ENCODE results near the gene MTPN. TPM values are rescaled to one million over a fixed set of nuclear protein-coding genes. Genes with fewer than 3 reads are reported as not detected.

The MTPN gene
- total and polyA plus RNA-seq, 4 donors, result 63.0 to 92.6 (median 89.0) TPM

GRCh38 chr7:135966341-135967043, 10.7 kb downstream of the MTPN start:
- intact Hi-C loops (cut with DNase I), result no loop called here
- H3K27me3 ChIP-seq (ENCODE audit: control insufficient read depth in 1 of 2, insufficient read depth in 2 of 2, low read length in 1 of 2), result no peaks in the 10 kb centered on the region
- H3K4me1 ChIP-seq (ENCODE audit: control insufficient read depth in 1 of 2, insufficient read depth in 2 of 2, low read length in 2 of 2), result peaks cover 0 to 2% of the 10 kb centered on the region in 2 donors
- H3K27ac ChIP-seq (ENCODE audit: low read depth in 1 of 2, low read length in 2 of 2), result no peak overlapping the region
- no peak overlapping the region for H3K4me3 ChIP-seq (ENCODE audit: low read length in 2 of 2)
- no peak for ATAC-seq (ENCODE audit: low FRiP score)
- 88 to 96% methylated on average over 9 of the region's 9 CpGs for WGBS, 2 donors
- no peak for DNase-seq
- H3K9me3 ChIP-seq (ENCODE audit: control insufficient read depth, low read length), result no peaks in the 10 kb centered on the region
- H3K36me3 ChIP-seq (ENCODE audit: control insufficient read depth in 1 of 2, insufficient read depth in 2 of 2, low read length in 1 of 2), result no peaks in the 10 kb centered on the region

GRCh38 chr7:135965602-135966001, 11.6 kb downstream of the MTPN start:
- Histone ChIP-seq H3K9me3 (ENCODE audit: control insufficient read depth, low read length) (no peaks in the 10 kb centered on the region), H3K27ac (ENCODE audit: low read depth in 1 of 2, low read length in 2 of 2) (no peak overlapping the region), H3K4me1 (ENCODE audit: control insufficient read depth in 1 of 2, insufficient read depth in 2 of 2, low read length in 2 of 2) (peaks cover 0 to 2% of the 10 kb centered on the region in 2 donors), H3K27me3 (ENCODE audit: control insufficient read depth in 1 of 2, insufficient read depth in 2 of 2, low read length in 1 of 2) (no peaks in the 10 kb centered on the region), H3K36me3 (ENCODE audit: control insufficient read depth in 1 of 2, insufficient read depth in 2 of 2, low read length in 1 of 2) (no peaks in the 10 kb centered on the region), H3K4me3 (ENCODE audit: low read length in 2 of 2) (no peak overlapping the region)
- no peak for DNase-seq
- ATAC-seq (ENCODE audit: low FRiP score), result no peak
- intact Hi-C loops (cut with DNase I), result no loop called here
- WGBS, 2 donors, result 96 to 97% methylated on average over 1 of the region's 1 CpG

- H3K36me3 ChIP-seq (ENCODE audit: control insufficient read depth in 1 of 2, insufficient read depth in 2 of 2, low read length in 1 of 2), result no peaks in the 10 kb centered on the region
- peaks cover 0 to under 1% of the 10 kb centered on the region in 2 donors for H3K4me1 ChIP-seq (ENCODE audit: control insufficient read depth in 1 of 2, insufficient read depth in 2 of 2, low read length in 2 of 2)
- no peaks in the 10 kb centered on the region for H3K27me3 ChIP-seq (ENCODE audit: control insufficient read depth in 1 of 2, insufficient read depth in 2 of 2, low read length in 1 of 2)
- 74 to 76% methylated on average over 1 of the region's 1 CpG for WGBS, 2 donors
- no peak overlapping the region for H3K27ac ChIP-seq (ENCODE audit: low read depth in 1 of 2, low read length in 2 of 2)
- intact Hi-C loops (cut with DNase I), result no loop called here
- no peak overlapping the region for H3K4me3 ChIP-seq (ENCODE audit: low read length in 2 of 2)
- ATAC-seq (ENCODE audit: low FRiP score) (no peak), DNase-seq (no peak)
- no peaks in the 10 kb centered on the region for H3K9me3 ChIP-seq (ENCODE audit: control insufficient read depth, low read length)
Observed at GRCh38 chr7:135964791-135965190, 12.4 kb downstream of the MTPN start.

- Histone ChIP-seq H3K4me1 (ENCODE audit: control insufficient read depth in 1 of 2, insufficient read depth in 2 of 2, low read length in 2 of 2) (no peaks in the 10 kb centered on the region), H3K27me3 (ENCODE audit: control insufficient read depth in 1 of 2, insufficient read depth in 2 of 2, low read length in 1 of 2) (no peaks in the 10 kb centered on the region), H3K4me3 (ENCODE audit: low read length in 2 of 2) (no peak overlapping the region), H3K36me3 (ENCODE audit: control insufficient read depth in 1 of 2, insufficient read depth in 2 of 2, low read length in 1 of 2) (no peaks in the 10 kb centered on the region), H3K9me3 (ENCODE audit: control insufficient read depth, low read length) (no peaks in the 10 kb centered on the region), H3K27ac (ENCODE audit: low read depth in 1 of 2, low read length in 2 of 2) (no peak overlapping the region)
- ATAC-seq (ENCODE audit: low FRiP score) (no peak), DNase-seq (no peak)
- intact Hi-C loops (cut with DNase I), result no loop called here
- WGBS, 2 donors, result 6 to 7% methylated on average over 2 of the region's 2 CpGs
Observed at GRCh38 chr7:135964274-135964673, 12.9 kb downstream of the MTPN start.

GRCh38 chr7:135962802-135963201, 14.4 kb downstream of the MTPN start:
- Histone ChIP-seq H3K9me3 (ENCODE audit: control insufficient read depth, low read length) (no peaks in the 10 kb centered on the region), H3K27ac (ENCODE audit: low read depth in 1 of 2, low read length in 2 of 2) (no peak overlapping the region), H3K4me1 (ENCODE audit: control insufficient read depth in 1 of 2, insufficient read depth in 2 of 2, low read length in 2 of 2) (no peaks in the 10 kb centered on the region), H3K4me3 (ENCODE audit: low read length in 2 of 2) (no peak overlapping the region), H3K36me3 (ENCODE audit: control insufficient read depth in 1 of 2, insufficient read depth in 2 of 2, low read length in 1 of 2) (no peaks in the 10 kb centered on the region), H3K27me3 (ENCODE audit: control insufficient read depth in 1 of 2, insufficient read depth in 2 of 2, low read length in 1 of 2) (no peaks in the 10 kb centered on the region)
- intact Hi-C loops (cut with DNase I), result no loop called here
- 94 to 97% methylated on average over 4 of the region's 4 CpGs for WGBS, 2 donors
- no peak for DNase-seq
- no peak for ATAC-seq (ENCODE audit: low FRiP score)

- ATAC-seq (ENCODE audit: low FRiP score), result no peak
- Histone ChIP-seq H3K4me3 (ENCODE audit: low read length in 2 of 2) (no peak overlapping the region), H3K4me1 (ENCODE audit: control insufficient read depth in 1 of 2, insufficient read depth in 2 of 2, low read length in 2 of 2) (no peaks in the 10 kb centered on the region), H3K27me3 (ENCODE audit: control insufficient read depth in 1 of 2, insufficient read depth in 2 of 2, low read length in 1 of 2) (no peaks in the 10 kb centered on the region), H3K27ac (ENCODE audit: low read depth in 1 of 2, low read length in 2 of 2) (no peak overlapping the region), H3K9me3 (ENCODE audit: control insufficient read depth, low read length) (no peaks in the 10 kb centered on the region), H3K36me3 (ENCODE audit: control insufficient read depth in 1 of 2, insufficient read depth in 2 of 2, low read length in 1 of 2) (no peaks in the 10 kb centered on the region)
- DNase-seq, result no peak
- 86 to 87% methylated on average over 6 of the region's 6 CpGs for WGBS, 2 donors
- intact Hi-C loops (cut with DNase I), result no loop called here
Observed at GRCh38 chr7:135960709-135961451, 16.3 kb downstream of the MTPN start.

- H3K9me3 ChIP-seq (ENCODE audit: control insufficient read depth, low read length), result no peaks in the 10 kb centered on the region
- H3K4me3 ChIP-seq (ENCODE audit: low read length in 2 of 2), result no peak overlapping the region
- H3K36me3 ChIP-seq (ENCODE audit: control insufficient read depth in 1 of 2, insufficient read depth in 2 of 2, low read length in 1 of 2), result no peaks in the 10 kb centered on the region
- no peak for DNase-seq
- H3K27ac ChIP-seq (ENCODE audit: low read depth in 1 of 2, low read length in 2 of 2), result no peak overlapping the region
- no peaks in the 10 kb centered on the region for H3K4me1 ChIP-seq (ENCODE audit: control insufficient read depth in 1 of 2, insufficient read depth in 2 of 2, low read length in 2 of 2)
- no peak for ATAC-seq (ENCODE audit: low FRiP score)
- no peaks in the 10 kb centered on the region for H3K27me3 ChIP-seq (ENCODE audit: control insufficient read depth in 1 of 2, insufficient read depth in 2 of 2, low read length in 1 of 2)
- intact Hi-C loops (cut with DNase I), result no loop called here
Observed at GRCh38 chr7:135959646-135960363, 17.4 kb downstream of the MTPN start.

GRCh38 chr7:135958173-135958572, 19.0 kb downstream of the MTPN start:
- no peak for DNase-seq
- H3K4me3 ChIP-seq (ENCODE audit: low read length in 2 of 2), result no peak overlapping the region
- no peaks in the 10 kb centered on the region for H3K4me1 ChIP-seq (ENCODE audit: control insufficient read depth in 1 of 2, insufficient read depth in 2 of 2, low read length in 2 of 2)
- WGBS, 2 donors, result 88 to 97% methylated on average over 1 of the region's 1 CpG
- no peaks in the 10 kb centered on the region for H3K36me3 ChIP-seq (ENCODE audit: control insufficient read depth in 1 of 2, insufficient read depth in 2 of 2, low read length in 1 of 2)
- H3K9me3 ChIP-seq (ENCODE audit: control insufficient read depth, low read length), result no peaks in the 10 kb centered on the region
- no peaks in the 10 kb centered on the region for H3K27me3 ChIP-seq (ENCODE audit: control insufficient read depth in 1 of 2, insufficient read depth in 2 of 2, low read length in 1 of 2)
- intact Hi-C loops (cut with DNase I), result no loop called here
- ATAC-seq (ENCODE audit: low FRiP score), result no peak
- H3K27ac ChIP-seq (ENCODE audit: low read depth in 1 of 2, low read length in 2 of 2), result no peak overlapping the region

Measured in aorta (tissue), 5 donors.